ENCODE data around the gene MTHFSD.
A peak's percentile ranks its signal among the peaks of the same experiment; 100 is the strongest.

MTHFSD gene

DNA sequence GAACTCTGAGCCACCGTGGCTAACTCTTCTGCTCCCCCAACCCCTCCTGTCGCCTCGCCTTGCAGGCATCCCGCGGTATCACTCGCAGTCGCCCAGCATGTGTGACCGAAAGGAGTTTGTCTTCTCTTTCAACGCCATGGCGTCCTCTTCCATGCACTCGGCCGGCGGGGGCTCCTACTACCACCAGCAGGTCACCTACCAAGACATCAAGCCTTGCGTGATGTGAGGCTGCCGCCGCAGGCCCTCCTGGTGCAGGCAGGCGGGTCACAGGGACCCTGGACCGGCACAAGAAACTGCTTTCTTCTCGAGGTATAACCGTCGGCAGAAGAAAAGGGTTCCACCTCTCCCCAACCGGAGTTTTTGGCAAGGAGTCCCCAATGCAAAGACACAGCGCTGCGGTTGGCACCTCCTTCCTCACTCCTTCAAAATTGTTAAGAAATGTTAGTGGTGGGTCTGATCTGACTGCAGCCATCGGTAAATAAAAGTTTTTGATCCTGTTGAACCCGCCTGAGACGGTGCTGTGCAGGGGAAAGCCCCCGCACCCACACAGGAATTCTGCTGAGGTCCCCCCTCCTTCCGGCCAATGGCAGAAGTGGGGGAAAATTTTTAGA lies 42.1 kb downstream of the MTHFSD start:
- DNase-seq: no peak

DNA sequence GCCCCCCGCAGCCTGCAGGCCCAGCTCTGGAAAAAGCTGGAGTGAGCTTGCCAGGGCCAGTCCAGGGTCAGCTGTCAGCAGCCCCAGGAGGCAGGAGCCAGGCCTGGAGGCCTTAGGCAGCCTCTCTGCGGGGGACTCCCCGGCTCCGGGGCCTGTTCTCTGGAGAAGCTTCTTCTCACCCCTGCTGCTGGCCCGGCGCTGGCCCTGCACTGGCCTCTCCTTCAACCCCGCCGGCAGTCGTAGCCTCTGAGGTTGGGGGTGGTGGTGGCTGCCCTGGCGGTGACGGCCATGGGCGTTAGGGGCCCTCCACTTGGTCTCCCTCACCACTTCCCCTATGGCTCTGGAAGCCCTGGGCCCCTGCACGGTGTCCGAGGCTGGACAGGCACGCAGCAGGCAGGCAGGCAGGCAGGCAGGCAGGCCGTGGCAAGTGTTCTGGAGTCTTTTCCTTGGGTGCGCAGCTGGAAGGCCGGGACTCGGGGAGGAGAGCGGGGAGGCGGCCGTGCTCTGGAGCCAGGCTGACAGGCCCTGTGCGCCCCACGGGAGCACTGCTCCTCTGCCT lies 42.7 kb downstream of the MTHFSD start:
- DNase-seq: no peak

DNA sequence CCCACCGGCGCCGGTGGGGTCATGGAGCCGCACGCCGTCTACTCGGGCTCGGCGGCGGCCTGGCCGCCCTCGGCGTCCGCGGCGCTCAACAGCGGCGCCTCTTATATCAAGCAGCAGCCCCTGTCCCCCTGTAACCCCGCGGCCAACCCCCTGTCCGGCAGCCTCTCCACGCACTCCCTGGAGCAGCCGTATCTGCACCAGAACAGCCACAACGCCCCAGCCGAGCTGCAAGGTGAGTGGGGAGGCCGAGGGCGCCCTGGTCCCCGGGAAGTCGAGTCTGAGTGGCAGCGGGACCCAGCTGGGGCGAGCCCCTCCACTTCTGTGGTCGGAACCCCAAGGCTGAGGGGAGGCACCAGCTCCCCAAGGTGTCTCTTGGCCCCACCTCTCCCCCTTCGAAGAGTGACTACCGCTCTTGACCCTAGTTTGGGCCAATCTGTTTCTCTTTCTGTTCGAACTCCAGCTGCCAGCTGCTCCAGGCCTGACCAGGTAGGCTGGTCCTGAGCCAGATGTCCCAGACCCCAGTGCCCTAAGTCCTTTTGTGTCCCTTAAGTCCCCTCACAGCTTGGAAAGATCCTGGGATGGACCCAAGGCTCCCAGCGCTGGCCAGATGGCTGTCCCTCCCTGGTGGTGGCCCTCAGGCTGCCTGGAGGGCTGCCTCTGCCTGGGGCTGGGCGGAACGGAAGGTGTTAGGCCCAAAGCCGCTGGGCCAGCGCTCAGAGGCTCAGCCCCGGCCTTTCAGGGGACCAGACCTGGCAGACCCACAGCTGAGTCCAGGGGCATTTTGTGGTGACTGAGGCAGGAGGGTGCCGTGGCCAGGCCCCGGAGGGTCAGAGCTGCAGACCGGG lies 43.5 kb downstream of the MTHFSD start:
- DNase-seq: no peak

DNA sequence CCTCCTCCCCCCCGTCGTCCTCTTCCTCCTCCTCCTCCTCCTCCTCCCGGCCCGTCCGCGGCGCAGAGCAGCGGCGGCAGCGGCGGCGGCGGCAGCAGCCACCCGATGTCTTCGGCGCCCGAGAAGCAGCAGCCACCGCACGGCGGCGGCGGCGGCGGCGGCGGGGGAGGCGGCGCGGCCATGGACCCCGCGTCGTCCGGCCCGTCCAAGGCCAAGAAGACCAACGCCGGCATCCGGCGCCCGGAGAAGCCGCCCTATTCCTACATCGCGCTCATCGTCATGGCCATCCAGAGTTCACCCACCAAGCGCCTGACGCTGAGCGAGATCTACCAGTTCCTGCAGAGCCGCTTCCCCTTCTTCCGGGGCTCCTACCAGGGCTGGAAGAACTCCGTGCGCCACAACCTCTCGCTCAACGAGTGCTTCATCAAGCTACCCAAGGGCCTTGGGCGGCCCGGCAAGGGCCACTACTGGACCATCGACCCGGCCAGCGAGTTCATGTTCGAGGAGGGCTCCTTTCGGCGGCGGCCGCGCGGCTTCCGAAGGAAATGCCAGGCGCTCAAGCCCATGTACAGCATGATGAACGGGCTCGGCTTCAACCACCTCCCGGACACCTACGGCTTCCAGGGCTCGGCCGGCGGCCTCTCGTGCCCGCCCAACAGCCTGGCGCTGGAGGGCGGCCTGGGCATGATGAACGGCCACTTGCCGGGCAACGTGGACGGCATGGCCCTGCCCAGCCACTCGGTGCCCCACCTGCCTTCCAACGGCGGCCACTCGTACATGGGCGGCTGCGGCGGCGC lies 44.4 kb downstream of the MTHFSD start, which contains the start of gene FOXF1:
Gene FOXF1 (plus strand): TSS at position 63 of the 797 bp plus-strand sequence. CDS start 43 bp downstream, at position 106.
- no peak for DNase-seq

DNA sequence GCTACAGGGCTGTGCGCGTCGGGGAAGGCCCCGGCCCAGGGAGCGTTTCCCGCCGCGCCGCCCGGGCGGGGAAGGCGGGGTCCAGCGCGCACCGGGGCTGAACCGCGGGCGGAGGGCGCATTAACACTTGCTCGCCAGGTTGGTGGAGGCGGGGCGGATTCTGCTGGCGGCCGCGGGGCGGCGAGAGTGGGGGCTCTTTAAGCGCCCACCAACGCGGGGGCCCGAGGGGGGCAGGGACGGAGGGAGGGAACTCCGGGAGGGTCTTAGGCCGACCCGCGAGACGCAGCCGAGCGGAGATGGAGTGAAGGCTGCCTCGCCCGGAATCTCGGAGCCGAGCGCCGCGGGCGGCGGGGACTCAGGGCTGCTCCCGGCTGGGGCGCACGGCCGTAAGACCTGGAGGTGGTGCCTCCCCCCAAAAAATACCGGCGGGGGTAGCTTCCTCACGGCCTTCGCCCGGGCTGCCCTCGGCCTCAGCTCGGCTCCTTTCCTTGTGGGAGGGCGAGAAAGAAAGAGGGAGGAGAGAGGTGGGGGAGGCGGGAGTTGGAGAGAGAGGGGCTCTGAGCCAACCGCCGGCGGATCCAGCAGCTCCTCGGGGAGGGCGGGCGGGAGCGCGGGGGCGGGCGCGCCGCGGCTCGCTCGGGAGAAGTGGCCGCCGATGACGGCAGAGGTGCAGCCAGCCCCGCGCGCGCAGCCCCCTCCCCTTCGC lies 45.1 kb downstream of the MTHFSD start:
- DNase-seq: peak; percentile 78

DNA sequence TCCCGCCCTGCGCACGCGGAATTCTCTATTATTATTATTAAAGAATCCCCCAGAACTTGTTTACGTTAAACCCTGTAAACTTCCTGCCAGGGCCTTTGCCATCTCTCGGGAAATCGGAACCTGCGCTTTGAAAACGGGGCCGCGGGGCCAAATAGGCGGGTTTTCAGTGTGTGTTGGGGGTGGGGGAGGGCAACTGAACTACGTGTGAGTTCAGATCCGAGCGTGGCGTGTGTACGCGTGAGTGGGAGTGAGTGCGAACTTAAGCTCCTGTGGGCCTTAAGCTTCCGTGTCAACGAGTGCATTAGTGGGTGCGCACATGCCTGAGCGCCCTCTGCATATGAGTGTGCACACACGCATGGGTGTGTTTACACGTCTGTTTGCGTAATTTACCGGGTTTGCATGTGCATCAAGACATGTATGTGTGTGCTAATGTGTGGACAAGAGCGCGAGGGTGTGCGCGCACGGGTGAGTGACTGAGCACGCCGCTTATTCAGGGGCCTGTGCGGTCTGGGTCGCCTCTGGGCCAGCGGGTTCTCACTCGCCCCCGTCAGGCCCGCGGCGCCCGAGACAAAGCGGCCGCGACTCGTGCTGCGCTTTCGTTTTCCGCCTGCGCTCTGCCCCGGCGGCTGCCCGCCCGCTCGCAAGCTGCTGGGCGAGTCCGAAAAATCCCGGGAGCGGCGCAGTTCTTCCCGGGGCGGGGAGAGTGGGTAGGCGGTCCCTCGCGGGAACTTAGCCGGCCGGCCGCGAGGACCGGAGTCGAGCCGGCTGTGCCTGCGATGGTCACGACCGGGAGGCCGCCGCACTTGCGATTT lies 45.9 kb downstream of the MTHFSD start:
- no peak for DNase-seq

DNA sequence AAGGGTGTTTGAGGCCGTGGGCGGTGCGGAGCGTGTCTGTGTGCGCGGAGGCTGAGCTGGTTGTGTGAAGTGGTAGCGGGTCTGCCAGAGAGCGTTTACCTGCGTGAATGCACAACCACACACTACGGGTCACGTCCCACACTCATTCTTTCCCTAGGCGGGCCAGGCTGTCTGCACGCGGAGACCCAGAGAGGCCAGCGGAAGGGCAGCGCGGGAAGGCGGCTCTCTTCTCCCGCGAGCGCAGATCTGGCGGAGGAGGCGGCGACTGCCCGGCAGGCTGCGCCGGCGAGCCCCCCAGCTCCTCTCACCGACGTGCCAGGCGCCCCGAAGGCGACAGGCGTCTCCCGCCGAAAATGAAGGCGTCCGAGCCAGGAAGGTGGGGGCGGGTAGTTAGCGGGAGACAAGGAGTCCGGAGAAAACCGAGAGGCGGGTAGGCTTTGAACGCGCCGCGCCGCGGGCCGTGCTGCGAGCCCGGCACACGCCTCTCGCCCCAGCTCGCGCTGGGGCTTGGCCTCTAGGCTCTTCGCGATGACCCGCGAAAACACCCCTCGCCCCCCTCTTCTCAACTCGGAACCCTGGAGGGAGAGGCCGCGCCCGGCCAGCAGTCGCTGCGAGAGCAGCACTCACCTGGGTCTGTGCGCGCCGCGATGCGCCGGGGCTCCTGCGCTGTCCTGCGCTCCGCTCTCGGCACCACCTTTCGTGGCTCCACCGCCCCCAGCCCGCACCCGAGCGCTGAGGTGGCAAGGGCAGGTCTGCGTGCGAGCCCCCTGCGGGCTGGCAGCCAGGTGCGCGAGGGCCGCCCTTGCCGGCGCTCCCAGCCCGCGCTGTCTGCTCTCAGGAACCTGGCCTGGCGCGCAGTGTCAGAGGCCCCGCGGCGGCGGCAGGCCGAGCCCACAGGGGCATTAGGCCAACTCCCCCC lies 46.7 kb downstream of the MTHFSD start:
- DNase-seq: no peak

DNA sequence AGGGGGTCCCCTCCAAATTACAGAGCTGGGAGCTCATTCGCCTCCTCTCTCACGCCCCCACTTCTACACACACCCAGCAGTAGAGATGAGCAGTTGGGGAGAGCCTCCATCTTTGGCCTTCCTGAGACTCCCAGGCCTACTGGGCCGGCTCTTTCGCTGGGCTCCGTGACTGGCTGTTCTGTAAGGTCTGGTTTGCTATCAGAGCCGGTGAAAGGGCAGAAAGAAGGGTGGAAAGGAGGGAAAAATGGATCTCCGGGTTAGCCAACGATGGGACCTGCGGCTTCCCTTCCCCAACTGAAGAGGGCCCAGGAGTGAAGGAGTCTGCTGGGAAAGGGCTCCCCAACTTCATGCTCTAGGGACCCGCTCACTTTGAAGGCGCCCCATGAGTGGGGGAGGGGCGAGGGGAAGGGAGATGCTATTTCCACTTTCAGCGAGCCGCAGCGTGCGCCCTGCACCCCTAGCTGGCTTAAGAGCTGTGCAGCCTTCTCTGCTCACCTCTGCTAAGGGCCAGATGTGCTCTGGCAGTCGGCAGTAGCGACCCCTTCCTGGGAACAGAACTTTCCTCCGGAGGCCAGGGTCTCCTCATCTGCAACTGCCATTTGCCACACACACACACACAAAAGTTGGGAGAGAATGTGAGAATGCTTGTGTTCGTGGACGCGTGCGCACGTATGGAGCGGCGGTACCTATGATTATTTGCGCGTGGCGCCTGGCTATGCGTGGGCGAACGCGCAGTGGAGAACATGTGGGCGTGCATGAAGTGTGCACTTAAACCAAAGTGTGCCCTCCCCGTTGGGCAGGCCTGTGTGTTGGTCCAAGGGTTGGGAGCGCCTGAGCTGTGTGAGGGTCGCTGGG lies 47.6 kb downstream of the MTHFSD start:
- DNase-seq: no peak

DNA sequence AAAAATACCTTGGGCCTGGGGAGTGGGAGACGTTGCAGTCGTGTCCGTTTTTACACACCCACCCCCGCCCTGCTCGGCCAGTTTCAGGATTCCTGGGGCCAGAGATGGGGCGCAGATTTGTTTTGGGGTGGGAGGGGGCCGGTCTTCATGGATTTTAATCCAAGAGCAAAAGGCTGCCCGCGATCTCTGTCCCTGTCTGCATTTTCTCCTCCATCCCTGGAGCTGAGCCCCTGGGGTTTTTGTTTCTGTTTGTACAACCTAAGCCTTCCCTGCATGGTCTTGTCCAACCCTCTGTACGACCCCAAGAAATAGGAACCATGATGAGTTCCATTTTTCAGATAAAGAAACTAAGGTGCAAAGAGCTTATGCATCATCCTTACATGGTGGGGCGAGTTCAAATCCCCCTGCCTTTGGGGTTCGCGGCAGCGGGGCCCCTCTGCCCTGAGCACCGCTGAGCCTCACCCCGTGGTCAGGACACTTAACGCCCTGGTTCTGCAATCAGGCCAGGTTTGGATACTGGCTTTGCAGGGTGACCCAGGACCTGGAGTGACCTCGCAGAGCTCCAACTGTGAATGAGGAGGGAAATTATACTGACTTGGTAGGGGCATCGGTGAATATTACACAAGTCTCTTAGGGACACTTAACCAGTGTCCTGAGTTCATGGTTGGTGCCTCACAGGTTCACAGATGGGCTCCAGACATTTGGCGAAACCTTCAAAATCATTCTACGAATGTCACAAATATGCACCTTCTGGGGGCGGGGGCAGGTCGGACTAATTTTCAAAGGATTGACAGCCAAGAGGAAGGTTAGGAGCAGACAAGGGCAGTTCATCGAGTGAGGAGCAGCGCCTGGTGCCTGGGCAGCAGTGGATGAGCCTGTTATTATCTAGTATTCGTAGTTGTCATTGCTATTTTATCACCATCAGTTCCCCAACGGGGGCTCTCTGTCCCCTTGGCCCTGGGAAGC lies 48.9 kb downstream of the MTHFSD start:
- DNase-seq: no peak

DNA sequence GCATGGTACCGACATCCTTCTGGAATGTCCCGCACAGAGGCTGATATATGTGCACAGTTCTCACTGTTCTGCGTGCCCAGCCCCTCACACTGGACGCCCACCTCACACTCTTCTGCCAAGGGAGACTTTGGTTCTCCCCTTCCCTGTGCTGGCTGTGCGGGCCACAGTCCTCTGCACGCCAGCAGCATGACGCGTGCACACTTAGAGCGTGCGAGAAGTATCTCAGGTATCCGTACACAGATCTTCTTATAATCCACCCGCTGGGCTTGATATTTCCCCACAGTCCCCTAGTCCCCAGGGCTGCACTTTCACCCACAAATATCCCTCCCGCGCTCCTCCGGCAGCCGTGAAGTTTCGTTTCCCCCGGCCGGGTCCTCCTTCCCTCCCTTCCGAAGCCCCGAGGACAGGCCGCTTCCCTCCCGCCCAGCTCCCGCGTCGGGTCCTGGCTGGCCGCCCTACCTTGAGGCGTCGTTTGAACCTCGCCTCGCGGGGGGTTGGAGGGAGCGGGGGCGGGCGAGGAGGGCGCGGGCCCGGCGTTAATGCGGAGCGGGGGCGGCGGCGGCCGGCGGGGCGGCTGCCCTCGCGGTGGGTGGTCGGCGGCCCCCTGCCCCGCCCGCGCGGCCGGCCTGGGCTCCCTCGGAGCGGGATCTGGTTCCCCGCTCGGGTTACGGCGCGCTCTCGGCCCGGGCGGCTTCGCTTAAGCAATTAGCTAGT lies 49.7 kb downstream of the MTHFSD start:
- DNase-seq: no peak

DNA sequence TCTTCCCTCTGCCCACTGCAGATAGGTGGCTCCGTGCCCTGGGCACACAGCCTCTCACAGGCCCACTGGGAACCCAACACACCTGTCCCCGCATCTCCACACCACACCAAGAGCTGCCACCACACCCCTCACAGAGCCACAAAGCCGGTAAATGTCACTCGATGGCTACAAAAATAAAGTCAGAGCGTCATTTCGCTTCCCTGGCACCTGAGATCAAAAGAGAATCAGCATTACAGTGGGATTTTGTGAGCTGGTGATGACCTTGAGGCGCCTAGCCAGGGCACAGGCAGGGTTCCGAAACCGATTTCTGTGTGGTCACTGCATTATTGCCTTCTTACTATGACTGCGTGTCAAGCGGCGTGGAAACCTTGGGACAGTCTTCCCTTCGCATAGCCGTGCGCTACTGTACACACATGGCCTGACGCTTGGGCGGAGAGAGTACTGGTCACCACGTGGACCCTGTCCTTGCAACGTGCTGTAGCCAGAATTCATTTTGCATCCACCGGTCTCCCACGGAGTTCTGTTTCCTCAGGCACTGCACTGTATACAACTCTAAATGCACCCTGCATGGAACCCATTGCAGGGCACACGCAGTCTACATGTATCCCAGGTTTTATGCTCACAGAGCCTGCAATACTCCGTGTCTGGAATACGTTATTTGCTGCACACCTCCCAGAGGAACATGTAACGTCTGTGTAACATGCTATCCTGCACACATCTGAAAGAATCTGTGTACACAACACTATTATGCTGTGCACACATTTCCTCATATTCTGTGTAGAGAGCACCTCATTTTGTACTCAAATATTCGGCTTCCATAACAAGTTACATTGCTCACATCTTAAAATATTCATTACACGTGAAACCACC lies 50.5 kb downstream of the MTHFSD start:
- no peak for DNase-seq

DNA sequence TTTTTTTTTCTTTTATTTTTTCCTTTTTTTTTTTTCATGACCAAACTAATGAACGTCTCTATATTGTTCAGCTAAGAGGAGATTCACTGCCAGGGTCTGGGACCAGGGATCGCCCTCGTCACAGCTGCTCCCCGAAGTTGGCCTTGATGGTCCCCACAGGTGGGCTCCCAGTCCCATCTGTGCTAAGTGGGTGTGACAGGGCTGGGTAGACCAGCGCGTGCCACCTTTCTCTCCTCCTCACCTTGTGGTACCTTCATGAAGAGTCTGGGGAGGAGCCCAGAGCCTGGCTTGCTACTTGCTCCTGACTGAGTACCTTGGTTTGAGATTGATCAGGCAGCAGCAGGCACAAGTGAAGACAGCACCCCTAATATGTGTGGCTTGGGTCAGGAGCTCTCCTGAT lies 51.2 kb downstream of the MTHFSD start:
- no peak for DNase-seq

DNA sequence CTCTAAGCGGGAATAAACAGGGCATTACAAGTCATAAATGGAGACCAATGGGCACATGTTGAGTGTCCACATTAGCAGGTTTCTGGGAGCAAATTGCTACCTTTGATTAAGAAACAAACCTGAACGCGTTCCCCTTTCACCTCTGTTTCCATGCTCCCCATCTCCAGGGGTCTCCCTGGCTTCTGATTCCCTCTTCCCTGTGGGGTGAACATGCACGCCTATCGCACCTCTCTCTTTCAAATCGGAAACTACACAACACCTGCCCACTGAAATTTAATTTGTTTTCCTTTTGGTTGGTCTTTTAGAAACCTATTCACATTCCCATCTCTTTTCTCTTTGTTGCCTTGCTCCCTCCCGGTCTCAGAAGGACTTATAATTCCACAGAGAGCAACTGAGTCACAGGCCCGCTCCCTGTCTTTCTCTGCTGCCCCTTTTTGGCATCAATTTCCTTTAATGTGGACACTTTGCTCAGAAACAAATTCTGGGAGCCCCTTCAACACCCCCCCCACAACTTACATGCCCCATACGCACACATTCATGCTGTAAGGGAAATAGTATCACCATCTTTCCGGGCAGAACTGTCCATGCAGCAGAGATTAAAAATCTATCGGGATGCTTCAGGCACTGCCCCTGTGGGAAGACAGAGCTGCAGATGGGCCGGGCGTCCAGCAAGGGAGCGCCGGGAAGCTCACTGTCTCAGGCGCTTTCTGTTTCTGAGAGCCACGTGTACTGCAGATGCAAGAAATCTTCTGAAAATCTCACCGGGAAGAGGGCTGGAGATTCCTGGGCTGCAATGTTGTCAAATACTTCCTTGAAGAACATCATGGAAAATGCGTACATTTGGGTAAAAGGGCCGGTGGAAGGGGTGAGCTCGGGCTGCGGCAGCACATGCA lies 51.9 kb downstream of the MTHFSD start:
- no peak for DNase-seq

DNA sequence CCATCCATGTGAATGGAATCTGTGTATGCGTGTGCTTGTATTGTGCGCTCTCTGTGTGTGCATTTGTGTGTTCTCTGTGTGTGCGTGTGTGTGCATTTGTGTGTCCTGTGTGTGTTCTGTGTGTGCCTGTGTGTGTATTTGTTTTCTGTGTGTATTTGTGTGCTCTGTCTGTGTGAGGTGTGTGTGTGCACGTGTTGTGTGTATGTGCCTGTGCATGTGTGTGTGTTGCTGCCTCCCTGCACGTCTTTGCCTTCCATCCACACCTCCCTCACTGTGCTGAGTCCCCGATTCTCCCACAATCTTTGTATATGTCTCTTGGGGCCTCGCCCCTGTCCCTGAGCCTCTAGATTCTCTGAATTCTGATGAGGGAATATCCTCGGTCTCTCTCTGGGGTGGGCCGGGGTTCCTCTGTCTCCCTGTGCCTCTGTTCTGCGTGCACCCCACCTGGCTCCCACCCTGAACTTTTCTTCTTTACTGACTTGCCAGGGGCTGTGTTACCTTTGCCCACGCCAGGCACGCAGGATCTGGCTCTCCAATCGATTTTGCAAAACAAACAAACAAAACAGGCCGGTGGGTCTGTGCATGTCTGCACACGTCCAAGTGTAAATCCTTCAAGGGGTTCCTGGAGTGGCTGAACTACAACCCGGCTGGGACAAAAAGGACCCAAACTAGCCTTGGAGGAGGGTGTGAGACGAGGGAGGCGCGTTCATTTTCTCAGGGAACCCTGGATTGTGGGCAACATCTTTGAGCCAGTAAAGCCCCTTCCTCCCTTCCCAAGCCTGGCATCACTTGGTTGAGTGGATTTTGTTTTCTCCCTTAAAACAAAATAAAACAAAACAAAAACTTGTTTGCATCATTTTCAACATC lies 52.8 kb downstream of the MTHFSD start:
- DNase-seq: no peak
